GM15510 (cell line): Measurements from ENCODE around the gene KIF3A.

Source experiments
- POLR2A ChIP-seq: IDR thresholded peaks from 3 replicates; pipeline ENCODE4 v1.6.1; 2011; ENCODE audit warnings: borderline replicate concordance; ENCODE audit not compliant: insufficient read length; ENCODE audit errors: extremely low read depth

The KIF3A gene

GRCh38 chr5:132718544-132719312 is 18.6 kb downstream of the KIF3A start:
- TF ChIP-seq POLR2A, result no peak

- no peak for TF ChIP-seq POLR2A
Observed at GRCh38 chr5:132714456-132715307, 22.7 kb downstream of the KIF3A start.

GRCh38 chr5:132708645-132709044 is 28.7 kb downstream of the KIF3A start:
- no peak for TF ChIP-seq POLR2A

- TF ChIP-seq POLR2A, result no peak
Observed at GRCh38 chr5:132704875-132705274, 32.5 kb downstream of the KIF3A start.

- TF ChIP-seq POLR2A, result no peak
Observed at GRCh38 chr5:132695956-132696355, 41.4 kb downstream of the KIF3A start.

GRCh38 chr5:132692632-132692967 is 44.7 kb downstream of the KIF3A start:
- no peak for TF ChIP-seq POLR2A

GRCh38 chr5:132690156-132690555 is 47.2 kb downstream of the KIF3A start:
- TF ChIP-seq POLR2A, result no peak

GRCh38 chr5:132689513-132689912 is 47.8 kb downstream of the KIF3A start:
- no peak for TF ChIP-seq POLR2A

- no peak for TF ChIP-seq POLR2A
Observed at GRCh38 chr5:132688536-132689339, 48.6 kb downstream of the KIF3A start.

GRCh38 chr5:132687995-132688394 is 49.4 kb downstream of the KIF3A start:
- no peak for TF ChIP-seq POLR2A

GRCh38 chr5:132686193-132686592 is 51.2 kb downstream of the KIF3A start:
- no peak for TF ChIP-seq POLR2A

- TF ChIP-seq POLR2A, result no peak
Observed at GRCh38 chr5:132684922-132685720, 52.2 kb downstream of the KIF3A start.

- TF ChIP-seq POLR2A, result no peak
Observed at GRCh38 chr5:132684491-132684890, 52.9 kb downstream of the KIF3A start.

- TF ChIP-seq POLR2A, result no peak
Observed at GRCh38 chr5:132681983-132682382, 55.4 kb downstream of the KIF3A start.

GRCh38 chr5:132681476-132681831 is 55.9 kb downstream of the KIF3A start:
- TF ChIP-seq POLR2A, result no peak

- TF ChIP-seq POLR2A, result no peak
Observed at GRCh38 chr5:132680780-132681475, 56.4 kb downstream of the KIF3A start.
